Endodermal cell (in vitro differentiated cells): ENCODE data around the gene PPP1R10. TPM values are rescaled to one million over a fixed set of nuclear protein-coding genes. Genes with fewer than 3 reads are reported as not detected.

Source experiments
- DNase-seq: peaks from one replicate; pipeline ENCODE4 v3.0.0-alpha.2; 2017
- H3K27ac ChIP-seq: 2 replicates; pipeline ENCODE4 v1.5.1; 2013; ENCODE audit warnings: mild to moderate bottlenecking, low read depth, low read length, moderate library complexity
- H3K27me3 ChIP-seq: 2 replicates; pipeline ENCODE4 v1.6.1; 2013; ENCODE audit warnings: mild to moderate bottlenecking, low read length, moderate library complexity; ENCODE audit not compliant: insufficient read depth, control insufficient read depth, poor library complexity, severe bottlenecking
- H3K36me3 ChIP-seq: 2 replicates; pipeline ENCODE4 v1.7.0; 2013; ENCODE audit warnings: mild to moderate bottlenecking, low read length, moderate library complexity; ENCODE audit not compliant: control insufficient read depth, insufficient read depth
- H3K4me1 ChIP-seq: one replicate; pipeline ENCODE4 v1.7.0; 2013; ENCODE audit warnings: low read length; ENCODE audit not compliant: control insufficient read depth, insufficient read depth
- H3K4me3 ChIP-seq: 2 replicates; pipeline ENCODE4 v1.5.1; 2013; ENCODE audit warnings: mild to moderate bottlenecking, low read length, moderate library complexity
- H3K9ac ChIP-seq: 2 replicates; pipeline ENCODE4 v1.6.1; 2013; ENCODE audit warnings: mild to moderate bottlenecking, low read length, moderate library complexity; ENCODE audit not compliant: poor library complexity, severe bottlenecking; ENCODE audit errors: extremely low read depth
- H3K9me3 ChIP-seq: 2 replicates; pipeline ENCODE4 v1.6.1; 2013; ENCODE audit warnings: mild to moderate bottlenecking, low read length, moderate library complexity; ENCODE audit not compliant: control insufficient read depth
- H3K27ac Mint-ChIP-seq: 2 replicates; pipeline ENCODE4 v1.8.0; 2020; ENCODE audit warnings: mixed read lengths
- H3K27me3 Mint-ChIP-seq: 2 replicates; pipeline ENCODE4 v1.8.0; 2021; ENCODE audit warnings: mild to moderate bottlenecking, mixed read lengths; ENCODE audit not compliant: insufficient read depth
- H3K36me3 Mint-ChIP-seq: 2 replicates; pipeline ENCODE4 v1.8.0; 2020; ENCODE audit warnings: low read depth, mixed read lengths
- H3K4me1 Mint-ChIP-seq: 2 replicates; pipeline ENCODE4 v1.8.0; 2020; ENCODE audit warnings: mixed read lengths
- H3K4me3 Mint-ChIP-seq: 2 replicates; pipeline ENCODE4 v1.8.0; 2020; ENCODE audit warnings: mild to moderate bottlenecking, moderate library complexity, mixed read lengths
- H3K9me3 Mint-ChIP-seq: 2 replicates; pipeline ENCODE4 v1.8.0; 2020; ENCODE audit warnings: mild to moderate bottlenecking, mixed read lengths
- WGBS, 2 experiments: methylation state at CpG; one replicate each; pipeline versions ENCODE4 v1.1.5 to v1.1.7; 2013; ENCODE audit warnings: missing lambda C conversion rate in 2 of 2, mixed read lengths in 1 of 2; ENCODE audit not compliant: insufficient coverage in 1 of 2, insufficient read length in 1 of 2; 5-methylcytosine and 5-hydroxymethylcytosine counted together
- total RNA-seq, 2 donors: library from RNA; stranded (reverse); fragmentation: NEBNext Ultra II Directional in 1 of 2; extraction: Animal tissue kit (Norgen Biotek cat#: 25700) in 1 of 2; gene quantifications; 2 replicates in 1 of 2; 3 replicates in 1 of 2; pipeline ENCODE4 v1.2.1, GENCODE V29; 2021
- TF ChIP-seq, protein P1 (sequence below): fragments of 200-600 bp; sonication (generic); conservative IDR thresholded peaks from 2 replicates; pipeline ENCODE4 v1.5.0; 2021; ENCODE audit warnings: antibody characterized with exemption, mild to moderate bottlenecking

Gene PPP1R10
- total RNA-seq, 2 donors from 2014 or later, result 122 to 126 TPM

DNA sequence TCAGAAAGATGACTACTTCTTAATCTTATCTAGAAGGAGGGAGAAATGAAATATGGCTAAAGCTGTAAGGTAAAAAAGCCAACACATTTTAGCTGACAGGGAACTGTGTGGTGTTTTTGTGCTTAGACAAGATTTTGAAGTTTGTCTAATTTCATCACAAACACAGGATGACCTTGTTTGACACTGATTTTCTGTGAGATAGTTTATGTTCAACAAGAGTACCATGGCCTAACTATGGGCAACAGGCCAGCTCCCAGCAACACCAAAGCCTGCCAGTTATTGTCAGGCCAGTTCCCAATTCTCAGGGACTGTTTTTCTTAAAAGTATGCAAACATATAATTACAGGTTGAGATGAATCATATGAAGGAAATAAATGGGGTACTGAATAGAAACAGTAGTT, 51.3 kb downstream of the PPP1R10 start:
- Mint-ChIP-seq H3K4me3 (no peak overlapping the region), H3K27ac (no peak overlapping the region), H3K4me1 (peaks cover 14% of the 10 kb centered on the region), H3K36me3 (peaks cover 31% of the 10 kb centered on the region), H3K27me3 (no peaks in the 10 kb centered on the region), H3K9me3 (no peaks in the 10 kb centered on the region)
- Histone ChIP-seq H3K4me1 (no peaks in the 10 kb centered on the region), H3K36me3 (peaks cover 27% of the 10 kb centered on the region), H3K27me3 (no peaks in the 10 kb centered on the region), H3K27ac (no peak overlapping the region), H3K9me3 (no peaks in the 10 kb centered on the region), H3K9ac (no peak overlapping the region), H3K4me3 (no peak overlapping the region)
- no peak for DNase-seq
- TF ChIP-seq, protein P1, sequence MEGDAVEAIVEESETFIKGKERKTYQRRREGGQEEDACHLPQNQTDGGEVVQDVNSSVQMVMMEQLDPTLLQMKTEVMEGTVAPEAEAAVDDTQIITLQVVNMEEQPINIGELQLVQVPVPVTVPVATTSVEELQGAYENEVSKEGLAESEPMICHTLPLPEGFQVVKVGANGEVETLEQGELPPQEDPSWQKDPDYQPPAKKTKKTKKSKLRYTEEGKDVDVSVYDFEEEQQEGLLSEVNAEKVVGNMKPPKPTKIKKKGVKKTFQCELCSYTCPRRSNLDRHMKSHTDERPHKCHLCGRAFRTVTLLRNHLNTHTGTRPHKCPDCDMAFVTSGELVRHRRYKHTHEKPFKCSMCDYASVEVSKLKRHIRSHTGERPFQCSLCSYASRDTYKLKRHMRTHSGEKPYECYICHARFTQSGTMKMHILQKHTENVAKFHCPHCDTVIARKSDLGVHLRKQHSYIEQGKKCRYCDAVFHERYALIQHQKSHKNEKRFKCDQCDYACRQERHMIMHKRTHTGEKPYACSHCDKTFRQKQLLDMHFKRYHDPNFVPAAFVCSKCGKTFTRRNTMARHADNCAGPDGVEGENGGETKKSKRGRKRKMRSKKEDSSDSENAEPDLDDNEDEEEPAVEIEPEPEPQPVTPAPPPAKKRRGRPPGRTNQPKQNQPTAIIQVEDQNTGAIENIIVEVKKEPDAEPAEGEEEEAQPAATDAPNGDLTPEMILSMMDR, result no peak

DNA sequence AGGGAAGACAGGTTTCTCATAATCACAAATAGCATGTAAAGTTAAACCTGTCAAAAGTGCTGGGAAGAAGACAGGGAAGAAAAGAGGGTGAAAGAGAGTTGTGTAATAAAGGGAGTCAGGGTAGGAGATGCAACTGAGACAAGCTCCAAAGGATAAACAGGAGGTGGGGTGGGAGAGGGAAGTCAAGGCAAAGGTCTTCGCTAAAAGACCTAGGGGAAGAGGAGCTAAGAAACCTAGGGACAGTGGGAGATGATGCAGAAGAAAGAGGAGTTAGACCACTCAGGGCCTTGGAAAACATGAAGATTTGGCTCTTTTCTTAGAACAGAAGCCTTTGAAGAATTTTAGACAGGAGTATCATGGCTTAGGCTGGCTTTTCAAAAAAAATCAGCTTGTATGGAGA, 52.9 kb downstream of the PPP1R10 start:
- H3K9ac ChIP-seq, result no peak overlapping the region
- Mint-ChIP-seq H3K36me3 (peaks cover 38% of the 10 kb centered on the region), H3K4me1 (no peaks in the 10 kb centered on the region), H3K27me3 (no peaks in the 10 kb centered on the region), H3K4me3 (no peak overlapping the region), H3K9me3 (no peaks in the 10 kb centered on the region), H3K27ac (no peak overlapping the region)
- H3K4me3 ChIP-seq, result no peak overlapping the region
- H3K9me3 ChIP-seq, result no peaks in the 10 kb centered on the region
- no peak overlapping the region for H3K27ac ChIP-seq
- WGBS, 2 experiments, result 87 to 88% methylated on average over 1 of the region's 1 CpG
- no peaks in the 10 kb centered on the region for H3K27me3 ChIP-seq
- H3K4me1 ChIP-seq, result no peaks in the 10 kb centered on the region
- TF ChIP-seq, protein P1, result no peak
- no peak for DNase-seq
- peaks cover 34% of the 10 kb centered on the region for H3K36me3 ChIP-seq

DNA sequence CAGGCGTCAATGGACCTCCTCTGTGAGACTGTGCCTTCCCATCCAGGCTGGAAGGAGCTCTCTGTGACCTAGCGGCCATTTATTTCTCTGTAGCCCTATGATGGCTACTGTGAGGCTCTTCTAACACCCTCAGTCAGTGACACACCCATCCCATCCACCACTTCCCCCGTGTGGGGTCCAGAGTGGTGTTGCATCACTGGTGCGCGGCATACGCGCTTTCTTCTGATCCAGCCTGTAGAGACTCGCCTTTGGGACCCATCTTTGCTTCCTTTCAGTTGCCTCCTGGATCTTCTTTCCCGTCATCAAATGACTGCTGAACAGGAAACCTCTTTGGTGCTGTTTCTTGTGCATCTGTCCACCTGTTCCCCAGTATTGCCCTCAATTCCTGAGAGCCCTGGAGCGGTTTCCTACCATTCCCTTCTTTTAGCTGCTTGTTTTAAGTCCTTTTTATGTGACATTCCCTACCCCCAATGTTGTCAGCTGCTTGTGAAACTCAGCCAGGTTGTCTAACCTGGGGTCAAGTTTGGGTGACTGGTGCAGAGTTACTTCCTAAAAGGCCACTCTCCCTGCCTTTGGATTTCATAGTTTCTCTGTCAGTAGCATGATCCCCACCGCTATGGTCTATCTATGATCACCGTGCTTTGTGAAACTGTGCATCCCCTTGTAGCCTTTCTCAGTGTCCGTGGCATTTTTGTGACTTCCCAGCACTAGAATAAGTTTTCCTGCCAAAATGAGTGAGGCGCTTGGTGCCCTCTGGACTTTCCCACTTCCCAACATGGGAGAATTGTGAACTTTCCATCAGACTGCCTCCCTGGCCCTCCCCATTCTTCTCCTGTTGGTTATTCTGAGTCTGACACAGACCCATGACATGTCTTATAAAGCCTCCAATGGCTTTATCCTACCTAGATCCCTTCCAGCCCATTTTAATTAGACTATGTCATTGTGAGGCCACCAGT, 54.3 kb downstream of the PPP1R10 start:
- Mint-ChIP-seq H3K4me1 (peaks cover 3% of the 10 kb centered on the region), H3K36me3 (peaks cover 42% of the 10 kb centered on the region), H3K9me3 (no peaks in the 10 kb centered on the region), H3K27ac (peak overlapping the region; percentile 32), H3K4me3 (no peak overlapping the region), H3K27me3 (no peaks in the 10 kb centered on the region)
- no peaks in the 10 kb centered on the region for H3K4me1 ChIP-seq
- TF ChIP-seq, protein P1, result no peak
- no peak for DNase-seq
- H3K4me3 ChIP-seq, result no peak overlapping the region
- H3K9ac ChIP-seq, result no peak overlapping the region
- no peak overlapping the region for H3K27ac ChIP-seq
- H3K9me3 ChIP-seq, result no peaks in the 10 kb centered on the region
- H3K27me3 ChIP-seq, result no peaks in the 10 kb centered on the region
- H3K36me3 ChIP-seq, result peaks cover 34% of the 10 kb centered on the region
- WGBS, 2 experiments, result 95% methylated on average over 13 to 14 of the region's 14 CpGs
